Karpas-422 (cell line): ENCODE data around the gene ZNF441. TPM values are rescaled to one million over a fixed set of nuclear protein-coding genes. Genes with fewer than 3 reads are reported as not detected.

Experiments used
- total RNA-seq: library from RNA; depleted of rRNA; stranded (reverse); fragments of >200 nt; shearing (Covaris generic); gene quantifications from 2 replicates; pipeline ENCODE4 v1.2.3, GENCODE V29; 2014; ENCODE audit warnings: low replicate concordance; rRNA removed

The ZNF441 gene
- total RNA-seq, 1 experiment from 2014 or later = 16.4 TPM

Other genes starting within 250 kb of the ZNF441 start
- gene ECSIT, start 237.9 kb upstream of the ZNF441 start, total RNA-seq = 59.8 and 86.0 TPM in 2 replicates
- not detected in 2 replicates for gene CNN1, start 228.1 kb upstream of the ZNF441 start, total RNA-seq
- gene ELOF1, start 207.8 kb upstream of the ZNF441 start, total RNA-seq = 52.5 and 84.1 TPM in 2 replicates
- gene ACP5, start 189.4 kb upstream of the ZNF441 start, total RNA-seq = 24.0 and 55.1 TPM in 2 replicates
- 19.9 and 27.7 TPM in 2 replicates for gene ZNF627, start 169.5 kb upstream of the ZNF441 start, total RNA-seq
- gene ZNF823, start 28.1 kb upstream of the ZNF441 start, total RNA-seq = 5.9 and 8.8 TPM in 2 replicates
- gene ZNF491, start 31.5 kb downstream of the ZNF441 start, total RNA-seq = 2.2 and 3.1 TPM in 2 replicates
- gene ZNF440, start 47.3 kb downstream of the ZNF441 start, total RNA-seq = 19.2 and 19.6 TPM in 2 replicates
- 16.5 and 19.4 TPM in 2 replicates for gene ZNF439, start 81.7 kb downstream of the ZNF441 start, total RNA-seq
- 6.6 and 12.9 TPM in 2 replicates for gene ZNF69, start 120.8 kb downstream of the ZNF441 start, total RNA-seq
- gene ZNF700, start 158.1 kb downstream of the ZNF441 start, total RNA-seq = 15.8 and 29.9 TPM in 2 replicates
- 3.2 and 9.2 TPM in 2 replicates for gene ZNF763, start 198.0 kb downstream of the ZNF441 start, total RNA-seq